ENCODE data around the gene PRAC2.
"Not testable (repeated sequence)": the region's sequence is repeated elsewhere in the genome, so short reads cannot be mapped to it uniquely, and the experiment has no call there.

PRAC2 gene

GRCh38 chr17:48722915-48723422 lies at the start of gene PRAC2:
Gene PRAC2 (plus strand): TSS chr17:48723185. CDS start chr17:48724411, 1,226 bp downstream.
- no peak for DNase-seq

GRCh38 chr17:48676963-48677558 lies 45.9 kb upstream of the PRAC2 start:
- DNase-seq = no peak

GRCh38 chr17:48678141-48678971 lies 44.6 kb upstream of the PRAC2 start:
- peak; percentile 9 to 36 for DNase-seq

- no peak for DNase-seq
Measured at GRCh38 chr17:48679385-48680096, 43.4 kb upstream of the PRAC2 start.

GRCh38 chr17:48681609-48682008 lies 41.4 kb upstream of the PRAC2 start:
- DNase-seq = no peak

GRCh38 chr17:48690655-48691054 lies 32.3 kb upstream of the PRAC2 start:
- no peak for DNase-seq

- DNase-seq = no peak
Measured at GRCh38 chr17:48692049-48692448, 30.9 kb upstream of the PRAC2 start.

GRCh38 chr17:48693178-48693577 lies 29.8 kb upstream of the PRAC2 start:
- DNase-seq = no peak

- no peak for DNase-seq
Measured at GRCh38 chr17:48701864-48702532, 21.0 kb upstream of the PRAC2 start.

- DNase-seq = peak; percentile 33 to 47
Measured at GRCh38 chr17:48704361-48705248, 18.4 kb upstream of the PRAC2 start.

GRCh38 chr17:48711128-48711527 lies 11.9 kb upstream of the PRAC2 start:
- DNase-seq = no peak

GRCh38 chr17:48715496-48716399 lies 7.2 kb upstream of the PRAC2 start:
- DNase-seq = no peak

- not testable (repeated sequence) for DNase-seq
Measured at GRCh38 chr17:48716549-48716948, 6.4 kb upstream of the PRAC2 start.

GRCh38 chr17:48717367-48718226 lies 5.4 kb upstream of the PRAC2 start:
- DNase-seq = no peak

GRCh38 chr17:48718227-48718760 lies 4.7 kb upstream of the PRAC2 start:
- no peak for DNase-seq

GRCh38 chr17:48718761-48719641 lies 4.0 kb upstream of the PRAC2 start:
- no peak for DNase-seq

GRCh38 chr17:48719642-48720265 lies 3.2 kb upstream of the PRAC2 start:
- DNase-seq = no peak
